Measurements from ENCODE around the gene NR1D1.
A peak's percentile ranks its signal among the peaks of the same experiment; 100 is the strongest.

NR1D1 gene

DNA sequence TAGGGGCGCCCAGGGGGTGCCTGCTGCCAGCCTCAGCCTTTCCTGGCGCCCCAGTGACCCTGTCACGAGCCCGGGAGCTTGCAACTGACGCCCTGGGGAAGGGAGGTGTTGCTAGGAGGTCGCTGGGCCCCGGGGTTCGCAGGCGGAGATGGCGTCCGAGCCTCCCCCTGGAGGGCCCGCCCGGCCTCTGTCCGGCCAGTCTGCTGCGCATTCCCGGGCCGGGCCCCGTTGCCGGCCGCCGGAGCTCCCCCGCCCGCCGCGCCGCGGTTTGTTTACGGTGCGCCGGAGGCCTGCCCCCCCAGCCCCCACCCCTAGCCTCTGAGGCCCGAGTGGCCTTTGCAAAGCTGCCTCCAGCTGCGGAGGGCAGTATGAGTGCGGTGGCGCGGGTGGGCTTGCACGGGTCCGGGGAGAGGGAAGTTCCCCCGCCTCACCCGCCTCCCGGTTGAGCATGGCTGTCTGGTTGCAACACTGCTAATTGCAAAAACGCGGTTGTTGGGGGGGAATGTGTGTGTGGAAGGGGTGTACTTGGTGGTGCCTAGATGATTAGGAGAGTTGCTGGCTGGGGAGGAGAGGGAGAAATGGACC is 37.1 kb downstream of the NR1D1 start:
- Histone ChIP-seq H3K27me3 (ENCODE audit: control insufficient read depth in 3 of 3, insufficient read depth in 3 of 3, low read depth in 1 of 3, low read length in 3 of 3) (peaks cover 0 to 5% (median 0%) of the 10 kb centered on the region in 3 experiments), H3K14ac (ENCODE audit: low read length) (peak overlapping the region; percentile 91), H3K9me3 (replicated peaks in 1 of 2; ENCODE audit: control insufficient read depth in 2 of 2, insufficient read depth in 1 of 2, low read depth in 1 of 2, low read length in 2 of 2) (no peaks in the 10 kb centered on the region), H3K4me3 (ENCODE audit: low read length in 2 of 2) (peak overlapping the region; percentile 84 to 85), H3K4ac (ENCODE audit: low read length) (no peak overlapping the region), H2BK12ac (ENCODE audit: low read length) (no peak overlapping the region), H3K27ac (replicated peaks; ENCODE audit: low read length) (peak overlapping the region; percentile 54), H3K18ac (ENCODE audit: low read length) (peak overlapping the region; percentile 99), H2BK15ac (ENCODE audit: low read length) (peak overlapping the region; percentile 93), H2BK5ac (ENCODE audit: low read length) (peak overlapping the region; percentile 88), H3K4me1 (ENCODE audit: control insufficient read depth in 2 of 2, insufficient read depth in 1 of 2, low read depth in 1 of 2, low read length in 2 of 2) (peaks cover 35 to 45% of the 10 kb centered on the region in 2 donors), H3K9ac (ENCODE audit: low read depth, low read length, poor library complexity) (peak overlapping the region; percentile 95), H2AK5ac (ENCODE audit: low read depth, low read length) (peak overlapping the region; percentile 76), H3K79me1 (ENCODE audit: low read depth, low read length) (no peaks in the 10 kb centered on the region), H4K8ac (ENCODE audit: low read depth, low read length) (no peak overlapping the region), H2BK120ac (ENCODE audit: low read depth, low read length) (peak overlapping the region; percentile 81), H2AFZ (ENCODE audit: low read length) (peak overlapping the region; percentile 95), H4K91ac (ENCODE audit: low read depth, low read length, poor library complexity) (no peak overlapping the region), H3K23ac (ENCODE audit: low read depth, low read length, poor library complexity) (peak overlapping the region; percentile 92), H3K4me2 (ENCODE audit: insufficient read depth, low read length, poor library complexity, severe bottlenecking) (peak overlapping the region; percentile 91), H3K36me3 (replicated peaks in 1 of 2; ENCODE audit: control insufficient read depth in 2 of 2, insufficient read depth in 2 of 2, low read length in 2 of 2) (no peaks in the 10 kb centered on the region)
- no peak for DNase-seq (ENCODE audit: low spot score)
- no CpG with 5 or more reads among the region's 42 CpGs for WGBS, 2 donors (ENCODE audit: extremely low coverage in 2 of 2, insufficient read length in 2 of 2, insufficient replicate concordance in 1 of 2)

GRCh38 chr17:40062329-40063186 is 37.8 kb downstream of the NR1D1 start, which contains the start of gene THRA:
Gene THRA (plus strand): TSS chr17:40062965. CDS start chr17:40074489, 11,524 bp downstream.
- H3K18ac ChIP-seq (ENCODE audit: low read length): peak within 1 kb of the TSS; percentile 99
- peak within 1 kb of the TSS; percentile 54 for H3K27ac ChIP-seq (replicated peaks; ENCODE audit: low read length)
- no peak within 1 kb of the TSS for H3K4ac ChIP-seq (ENCODE audit: low read length)
- H3K27me3 ChIP-seq (ENCODE audit: control insufficient read depth in 3 of 3, insufficient read depth in 3 of 3, low read depth in 1 of 3, low read length in 3 of 3): peaks cover 0 to 5% (median 0%) of the 10 kb centered on the region in 3 experiments
- no peak within 1 kb of the TSS for H4K91ac ChIP-seq (ENCODE audit: low read depth, low read length, poor library complexity)
- H2BK5ac ChIP-seq (ENCODE audit: low read length): peak within 1 kb of the TSS; percentile 88
- peak within 1 kb of the TSS; percentile 93 for H2BK15ac ChIP-seq (ENCODE audit: low read length)
- H3K9ac ChIP-seq (ENCODE audit: low read depth, low read length, poor library complexity): peak within 1 kb of the TSS; percentile 95
- peak within 1 kb of the TSS; percentile 84 to 85 for H3K4me3 ChIP-seq (ENCODE audit: low read length in 2 of 2)
- peak within 1 kb of the TSS; percentile 81 for H2BK120ac ChIP-seq (ENCODE audit: low read depth, low read length)
- peak within 1 kb of the TSS; percentile 76 for H2AK5ac ChIP-seq (ENCODE audit: low read depth, low read length)
- H3K14ac ChIP-seq (ENCODE audit: low read length): peak within 1 kb of the TSS; percentile 91
- no peaks in the 10 kb centered on the region for H3K36me3 ChIP-seq (replicated peaks in 1 of 2; ENCODE audit: control insufficient read depth in 2 of 2, insufficient read depth in 2 of 2, low read length in 2 of 2)
- peak within 1 kb of the TSS; percentile 95 for H2AFZ ChIP-seq (ENCODE audit: low read length)
- H3K4me1 ChIP-seq (ENCODE audit: control insufficient read depth in 2 of 2, insufficient read depth in 1 of 2, low read depth in 1 of 2, low read length in 2 of 2): peaks cover 32 to 41% of the 10 kb centered on the region in 2 donors
- H4K8ac ChIP-seq (ENCODE audit: low read depth, low read length): no peak within 1 kb of the TSS
- H2BK12ac ChIP-seq (ENCODE audit: low read length): peak within 1 kb of the TSS; percentile 23
- no peaks in the 10 kb centered on the region for H3K79me1 ChIP-seq (ENCODE audit: low read depth, low read length)
- H3K9me3 ChIP-seq (replicated peaks in 1 of 2; ENCODE audit: control insufficient read depth in 2 of 2, insufficient read depth in 1 of 2, low read depth in 1 of 2, low read length in 2 of 2): no peaks in the 10 kb centered on the region
- WGBS, 2 donors (ENCODE audit: extremely low coverage in 2 of 2, insufficient read length in 2 of 2, insufficient replicate concordance in 1 of 2): no CpG with 5 or more reads among the region's 83 CpGs
- peak within 1 kb of the TSS; percentile 92 for H3K23ac ChIP-seq (ENCODE audit: low read depth, low read length, poor library complexity)
- no peak for DNase-seq (ENCODE audit: low spot score)
- peak within 1 kb of the TSS; percentile 91 for H3K4me2 ChIP-seq (ENCODE audit: insufficient read depth, low read length, poor library complexity, severe bottlenecking)

DNA sequence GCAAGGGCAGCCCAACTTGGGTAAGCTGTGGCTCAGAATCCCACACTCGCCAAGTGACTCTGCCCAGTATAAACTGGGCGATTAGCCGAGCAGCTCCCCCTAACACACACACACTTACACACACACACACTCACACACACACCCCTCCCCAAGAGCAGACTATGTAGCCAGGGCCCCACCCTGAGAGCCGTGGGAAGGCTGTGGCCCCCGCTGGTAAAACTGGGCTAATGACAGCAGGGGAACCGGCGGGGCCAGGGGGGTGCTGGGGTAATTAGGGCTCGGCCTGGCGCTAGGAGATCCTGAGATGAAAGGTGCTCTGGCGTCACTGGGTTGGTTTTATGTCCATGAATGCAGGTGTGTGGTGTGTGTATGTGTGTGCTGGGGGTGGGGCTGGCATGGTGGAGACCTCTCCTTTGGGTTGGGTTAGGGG is 38.8 kb downstream of the NR1D1 start:
- peaks cover 30 to 33% of the 10 kb centered on the region in 2 donors for H3K4me1 ChIP-seq (ENCODE audit: control insufficient read depth in 2 of 2, insufficient read depth in 1 of 2, low read depth in 1 of 2, low read length in 2 of 2)
- peak overlapping the region; percentile 82 for H2BK12ac ChIP-seq (ENCODE audit: low read length)
- H3K4me3 ChIP-seq (ENCODE audit: low read length in 2 of 2): no peak overlapping the region
- no peak overlapping the region for H3K27ac ChIP-seq (replicated peaks; ENCODE audit: low read length)
- no peak overlapping the region for H3K23ac ChIP-seq (ENCODE audit: low read depth, low read length, poor library complexity)
- no CpG with 5 or more reads among the region's 10 CpGs for WGBS, 2 donors (ENCODE audit: extremely low coverage in 2 of 2, insufficient read length in 2 of 2, insufficient replicate concordance in 1 of 2)
- no peak overlapping the region for H4K91ac ChIP-seq (ENCODE audit: low read depth, low read length, poor library complexity)
- peaks cover 0 to 5% (median 0%) of the 10 kb centered on the region in 3 experiments for H3K27me3 ChIP-seq (ENCODE audit: control insufficient read depth in 3 of 3, insufficient read depth in 3 of 3, low read depth in 1 of 3, low read length in 3 of 3)
- H4K8ac ChIP-seq (ENCODE audit: low read depth, low read length): no peak overlapping the region
- no peaks in the 10 kb centered on the region for H3K36me3 ChIP-seq (replicated peaks in 1 of 2; ENCODE audit: control insufficient read depth in 2 of 2, insufficient read depth in 2 of 2, low read length in 2 of 2)
- H2AFZ ChIP-seq (ENCODE audit: low read length): peak overlapping the region; percentile 1
- H3K9ac ChIP-seq (ENCODE audit: low read depth, low read length, poor library complexity): no peak overlapping the region
- H3K14ac ChIP-seq (ENCODE audit: low read length): no peak overlapping the region
- DNase-seq (ENCODE audit: low spot score): no peak
- no peaks in the 10 kb centered on the region for H3K9me3 ChIP-seq (replicated peaks in 1 of 2; ENCODE audit: control insufficient read depth in 2 of 2, insufficient read depth in 1 of 2, low read depth in 1 of 2, low read length in 2 of 2)
- peak overlapping the region; percentile 65 for H2BK15ac ChIP-seq (ENCODE audit: low read length)
- no peak overlapping the region for H3K4ac ChIP-seq (ENCODE audit: low read length)
- no peak overlapping the region for H3K4me2 ChIP-seq (ENCODE audit: insufficient read depth, low read length, poor library complexity, severe bottlenecking)
- H3K79me1 ChIP-seq (ENCODE audit: low read depth, low read length): no peaks in the 10 kb centered on the region
- peak overlapping the region; percentile 53 for H3K18ac ChIP-seq (ENCODE audit: low read length)
- no peak overlapping the region for H2BK120ac ChIP-seq (ENCODE audit: low read depth, low read length)
- no peak overlapping the region for H2BK5ac ChIP-seq (ENCODE audit: low read length)
- H2AK5ac ChIP-seq (ENCODE audit: low read depth, low read length): peak overlapping the region; percentile 64
